ENCODE data around the gene ADAMTS10.
"Not testable (repeated sequence)": the region's sequence is repeated elsewhere in the genome, so short reads cannot be mapped to it uniquely, and the experiment has no call there.

The ADAMTS10 gene

GRCh38 chr19:8595651-8596050 lies 14.9 kb downstream of the ADAMTS10 start:
- DNase-seq (ENCODE audit: low read depth, low spot score): no peak

GRCh38 chr19:8593931-8594330 lies 16.6 kb downstream of the ADAMTS10 start:
- no peak for DNase-seq (ENCODE audit: low read depth, low spot score)

GRCh38 chr19:8592231-8593009 lies 18.1 kb downstream of the ADAMTS10 start:
- DNase-seq (ENCODE audit: low read depth, low spot score): peak; percentile 100

DNA sequence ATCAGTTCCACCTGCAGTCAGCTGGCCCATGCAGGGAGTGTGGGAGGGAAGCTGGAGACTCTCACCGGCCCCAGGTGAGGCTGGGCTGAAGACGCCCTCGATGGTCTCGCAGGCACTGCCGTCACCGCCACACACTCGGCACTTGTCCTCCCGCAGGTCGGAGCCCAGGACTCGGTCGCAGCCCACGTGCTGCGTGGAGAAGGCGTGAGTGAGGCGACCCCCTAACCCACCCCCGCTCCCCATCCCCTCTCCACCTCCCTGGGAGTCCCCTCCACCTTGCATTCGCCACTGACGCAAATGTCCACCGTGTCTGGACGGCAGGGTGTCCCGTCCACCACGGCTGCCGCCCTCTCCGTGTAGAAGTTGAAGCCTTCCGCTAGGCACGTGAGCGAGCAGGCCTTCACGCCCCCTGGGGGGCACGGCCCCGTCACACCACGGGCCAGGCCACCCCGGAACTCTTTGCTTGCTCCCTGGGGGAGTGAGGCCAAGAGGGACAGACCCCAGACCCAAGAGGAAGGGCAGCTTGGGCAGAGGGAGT lies 21.3 kb downstream of the ADAMTS10 start:
- no peak for DNase-seq (ENCODE audit: low read depth, low spot score)

GRCh38 chr19:8585894-8586750 lies 24.4 kb downstream of the ADAMTS10 start:
- DNase-seq (ENCODE audit: low read depth, low spot score): peak; percentile 66

DNA sequence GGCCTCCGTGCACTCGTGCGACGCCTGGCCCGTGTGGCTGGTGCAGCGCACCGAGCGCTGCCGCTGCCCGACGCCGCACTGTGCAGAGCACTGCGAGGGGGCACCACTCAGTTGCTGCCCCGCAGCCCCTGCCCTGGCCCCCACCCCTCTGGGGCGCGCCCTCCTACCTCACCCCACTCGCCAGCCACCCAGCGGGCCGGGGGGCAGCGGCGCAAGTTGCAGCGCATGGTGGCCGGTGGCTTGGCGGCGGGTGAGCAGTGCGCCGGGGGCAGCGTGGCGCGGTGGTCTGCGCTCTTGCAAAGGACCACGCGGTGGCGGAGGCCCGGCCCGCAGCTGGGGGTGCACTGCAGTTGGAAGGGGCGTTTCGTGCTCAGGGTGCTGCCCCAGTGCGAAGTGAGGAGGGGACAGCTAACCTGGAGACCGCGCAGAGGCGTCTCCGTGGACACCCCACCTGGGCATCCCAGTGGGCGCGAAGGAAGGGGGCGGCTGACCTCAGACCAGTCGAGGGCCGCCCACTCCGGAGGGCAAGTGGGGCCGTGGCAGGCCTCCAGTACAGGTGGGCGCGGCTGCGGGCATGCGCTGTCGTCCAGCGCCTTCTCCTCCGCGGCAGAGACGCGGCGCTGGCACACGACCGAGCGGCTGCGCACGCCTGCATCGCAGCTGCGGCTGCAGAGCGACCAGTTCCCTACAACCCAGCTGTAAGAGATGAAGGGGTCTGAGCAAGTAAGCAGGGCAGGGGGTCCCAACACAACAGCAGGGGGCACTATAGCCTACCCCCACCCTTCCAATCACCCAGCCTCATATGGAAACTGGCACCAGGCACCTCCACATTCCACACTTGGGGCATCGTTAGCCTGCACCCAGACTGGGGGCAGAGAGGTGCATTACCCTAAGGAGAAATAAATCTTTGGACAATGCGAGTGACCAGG lies 25.3 kb downstream of the ADAMTS10 start:
- DNase-seq (ENCODE audit: low read depth, low spot score): no peak

DNA sequence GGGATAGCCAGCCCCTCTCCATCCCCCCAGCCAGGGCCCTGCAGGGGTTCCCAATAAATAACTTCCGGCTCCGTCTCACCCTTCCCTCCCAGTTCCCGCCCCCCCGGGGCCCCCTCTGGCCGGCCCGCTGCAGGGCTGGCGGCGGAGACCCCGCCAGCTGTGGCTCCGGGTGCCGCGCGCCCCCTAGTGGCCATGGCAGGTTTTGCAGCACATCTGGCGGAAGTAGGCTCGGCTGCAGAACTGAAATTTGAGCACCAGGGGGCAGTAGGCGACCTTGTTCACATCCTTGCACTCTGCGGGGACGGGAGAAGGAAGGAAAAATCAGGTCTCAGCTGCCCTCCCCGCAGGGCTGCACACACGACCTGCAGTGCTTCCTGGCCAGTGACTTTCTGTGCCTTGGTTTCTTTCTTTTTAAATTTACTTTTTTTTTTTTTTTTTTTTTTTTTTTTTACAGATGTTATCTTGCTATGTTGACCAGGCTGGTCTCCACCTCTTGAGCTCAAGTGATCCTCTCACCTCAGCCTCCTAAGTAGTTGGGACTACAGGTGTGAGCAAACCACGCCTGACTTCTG lies 29.7 kb downstream of the ADAMTS10 start:
- peak; percentile 83 for DNase-seq (ENCODE audit: low read depth, low spot score)

GRCh38 chr19:8578642-8579265 lies 31.8 kb downstream of the ADAMTS10 start:
- peak; percentile 80 for DNase-seq (ENCODE audit: low read depth, low spot score)

DNA sequence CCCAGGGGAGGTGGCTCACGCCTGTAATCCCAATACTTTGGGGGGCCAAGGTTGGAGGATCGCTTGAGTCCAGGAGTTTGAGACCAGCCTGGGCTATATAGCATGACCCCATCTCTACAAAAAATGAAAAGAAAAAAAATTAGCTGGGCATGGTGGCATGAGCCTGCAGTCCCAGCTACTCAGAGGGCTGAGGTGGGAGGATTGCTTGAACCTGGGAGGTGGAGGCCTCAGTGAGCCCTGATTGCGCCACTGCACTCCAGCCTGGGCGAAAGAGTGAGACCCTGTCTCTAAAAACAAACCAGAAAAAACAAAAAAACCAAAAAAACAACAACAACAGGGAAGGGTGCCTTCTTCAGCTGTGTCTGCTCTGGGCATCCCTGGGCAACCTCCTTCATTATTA lies 32.8 kb downstream of the ADAMTS10 start:
- DNase-seq (ENCODE audit: low read depth, low spot score): no peak

DNA sequence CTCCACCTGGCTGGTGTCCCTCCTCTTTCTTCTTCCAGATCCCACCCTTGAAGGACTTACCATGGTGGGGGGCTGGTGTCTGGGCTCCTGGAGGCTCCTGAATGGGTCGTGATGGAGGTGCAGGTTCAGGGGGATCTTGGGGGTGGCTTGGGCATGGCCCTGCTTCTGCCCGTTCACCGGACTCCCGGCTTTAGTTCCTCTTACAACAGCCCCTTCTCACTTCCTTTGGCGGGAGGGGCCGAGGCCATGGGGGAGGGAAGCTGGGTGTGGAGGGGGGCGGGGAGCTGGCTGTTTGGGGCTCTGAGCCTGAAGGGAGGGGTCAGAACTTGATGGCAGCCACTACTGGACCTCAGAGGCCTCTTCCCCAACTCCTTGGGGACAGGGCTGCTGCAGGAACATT lies 33.3 kb downstream of the ADAMTS10 start, which contains the start of gene MYO1F:
Gene MYO1F, minus strand, starts transcription at position 196 of the 400 bp plus-strand sequence. Its CDS starts 133 bp downstream, at position 63.
- DNase-seq (ENCODE audit: low read depth, low spot score): no peak

- DNase-seq (ENCODE audit: low read depth, low spot score): no peak
Observed at GRCh38 chr19:8576273-8576993, 34.1 kb downstream of the ADAMTS10 start.

GRCh38 chr19:8575467-8575997 lies 35.0 kb downstream of the ADAMTS10 start:
- peak; percentile 57 for DNase-seq (ENCODE audit: low read depth, low spot score)

GRCh38 chr19:8574619-8574922 lies 35.9 kb downstream of the ADAMTS10 start:
- DNase-seq (ENCODE audit: low read depth, low spot score): not testable (repeated sequence)

DNA sequence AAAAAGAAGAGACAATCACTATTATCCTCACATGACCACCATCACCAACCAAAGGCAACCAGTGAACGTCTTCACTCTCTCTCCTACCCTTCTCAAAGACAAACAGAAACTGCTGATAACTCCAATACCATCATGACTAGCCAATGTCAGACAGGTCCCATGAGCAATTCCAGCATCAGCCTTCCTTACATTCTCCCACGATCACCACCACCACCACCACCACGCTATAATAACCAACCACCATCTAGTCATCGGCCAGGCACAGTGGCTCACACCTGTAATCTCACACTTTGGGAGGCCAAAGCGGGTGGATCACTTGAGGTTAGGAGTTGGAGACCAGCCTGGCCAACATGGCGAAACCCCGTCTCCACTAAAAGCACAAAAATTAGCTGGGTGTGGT lies 37.2 kb downstream of the ADAMTS10 start:
- DNase-seq (ENCODE audit: low read depth, low spot score): no peak

- peak; percentile 39 for DNase-seq (ENCODE audit: low read depth, low spot score)
Observed at GRCh38 chr19:8571006-8571411, 39.5 kb downstream of the ADAMTS10 start.

DNA sequence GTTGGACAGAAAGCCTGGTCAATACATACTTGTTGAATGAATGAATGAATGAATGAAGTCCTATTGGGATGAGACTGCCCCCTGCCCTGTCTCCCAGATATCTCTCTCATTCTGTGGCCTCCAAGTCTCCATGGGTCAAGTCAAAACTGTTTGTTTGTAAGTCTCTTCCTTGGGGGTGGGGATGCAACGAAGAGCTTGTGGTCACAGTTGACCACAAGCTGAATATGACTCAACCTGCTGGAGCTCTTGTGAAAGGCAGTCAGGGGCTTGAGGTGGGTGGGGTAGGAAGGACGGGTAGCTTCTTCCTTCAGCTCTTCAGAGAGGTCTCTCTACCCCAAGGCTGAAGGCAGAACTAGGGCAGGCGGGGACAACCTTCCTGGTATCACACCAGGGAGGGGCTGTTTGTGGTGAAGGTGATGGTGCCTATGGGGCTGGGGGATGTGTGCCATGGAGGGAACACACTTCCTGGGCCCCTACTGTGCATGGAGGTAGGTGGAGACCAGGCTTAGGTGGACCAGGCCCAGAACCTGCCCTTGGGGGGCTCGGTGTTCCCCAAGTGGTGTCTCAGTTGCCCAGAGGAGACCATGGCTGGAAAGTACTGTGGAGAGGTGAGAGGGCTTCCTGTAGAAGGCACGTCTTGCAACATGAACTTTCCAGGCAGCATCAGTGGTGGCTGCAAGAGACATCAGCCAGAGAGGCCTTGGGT lies 41.3 kb downstream of the ADAMTS10 start:
- DNase-seq (ENCODE audit: low read depth, low spot score): peak; percentile 94

GRCh38 chr19:8567522-8568172 lies 42.9 kb downstream of the ADAMTS10 start:
- no peak for DNase-seq (ENCODE audit: low read depth, low spot score)

- no peak for DNase-seq (ENCODE audit: low read depth, low spot score)
Observed at GRCh38 chr19:8566855-8567254, 43.7 kb downstream of the ADAMTS10 start.

All from astrocyte of the hippocampus (primary cell).